Measurements from ENCODE around the gene ARL8B.

The ARL8B gene

GRCh38 chr3:5126586-5126985 lies 4.5 kb downstream of the ARL8B start:
- no peak for DNase-seq (ENCODE audit: low spot score)
- Histone ChIP-seq H3K27ac (peak overlapping the region in 1 of 2 donors; percentile 9), H3K4me3 (no peak overlapping the region)
- TF ChIP-seq CTCF (IDR thresholded peaks at IDR 0.05), result no peak

- no peak for DNase-seq (ENCODE audit: low spot score)
- no peak overlapping the region for H3K4me3 ChIP-seq
- no peak overlapping the region for H3K27ac ChIP-seq
- no peak for TF ChIP-seq CTCF (IDR thresholded peaks at IDR 0.05)
Measured at GRCh38 chr3:5128849-5129248, 6.8 kb downstream of the ARL8B start.

- Histone ChIP-seq H3K4me3 (no peak overlapping the region), H3K27ac (no peak overlapping the region)
- no peak for TF ChIP-seq CTCF (IDR thresholded peaks at IDR 0.05)
- DNase-seq (ENCODE audit: low spot score), result no peak
Measured at GRCh38 chr3:5133239-5134018, 11.3 kb downstream of the ARL8B start.

GRCh38 chr3:5134019-5134391 lies 11.9 kb downstream of the ARL8B start:
- H3K4me3 ChIP-seq, result no peak overlapping the region
- no peak overlapping the region for H3K27ac ChIP-seq
- no peak for DNase-seq (ENCODE audit: low spot score)
- TF ChIP-seq CTCF (IDR thresholded peaks at IDR 0.05), result no peak

GRCh38 chr3:5134499-5134898 lies 12.4 kb downstream of the ARL8B start:
- no peak overlapping the region for H3K4me3 ChIP-seq
- no peak for TF ChIP-seq CTCF (IDR thresholded peaks at IDR 0.05)
- DNase-seq (ENCODE audit: low spot score), result no peak
- no peak overlapping the region for H3K27ac ChIP-seq

GRCh38 chr3:5136211-5136918 lies 14.3 kb downstream of the ARL8B start:
- H3K27ac ChIP-seq, result peak overlapping the region in 1 of 2 donors; percentile 24
- no peak overlapping the region for H3K4me3 ChIP-seq
- no peak for DNase-seq (ENCODE audit: low spot score)
- TF ChIP-seq CTCF (IDR thresholded peaks at IDR 0.05), result no peak
